PC-3 (cell line): Measurements from ENCODE around the gene CTSA.

ENCODE experiments used
- EZH2 ChIP-seq: fragments of 300-600 bp; sonication (generic); IDR thresholded peaks from one replicate; pipeline ENCODE4 v1.6.1; 2017; ENCODE audit warnings: antibody characterized with exemption, mild to moderate bottlenecking, low read length; ENCODE audit not compliant: unreplicated experiment
- EZH2phosphoT487 ChIP-seq: fragments of 300-600 bp; sonication (generic); IDR thresholded peaks from 2 replicates; pipeline ENCODE4 v1.6.1; 2018; ENCODE audit warnings: mild to moderate bottlenecking, antibody characterized with exemption, low read length, borderline replicate concordance
- TF ChIP-seq, protein P1 (sequence below): fragments of 300-600 bp; sonication (generic); conservative IDR thresholded peaks from 2 replicates; pipeline ENCODE4 v1.5.1; 2017; ENCODE audit warnings: antibody characterized with exemption, low read depth, mild to moderate bottlenecking, low read length

DNA sequence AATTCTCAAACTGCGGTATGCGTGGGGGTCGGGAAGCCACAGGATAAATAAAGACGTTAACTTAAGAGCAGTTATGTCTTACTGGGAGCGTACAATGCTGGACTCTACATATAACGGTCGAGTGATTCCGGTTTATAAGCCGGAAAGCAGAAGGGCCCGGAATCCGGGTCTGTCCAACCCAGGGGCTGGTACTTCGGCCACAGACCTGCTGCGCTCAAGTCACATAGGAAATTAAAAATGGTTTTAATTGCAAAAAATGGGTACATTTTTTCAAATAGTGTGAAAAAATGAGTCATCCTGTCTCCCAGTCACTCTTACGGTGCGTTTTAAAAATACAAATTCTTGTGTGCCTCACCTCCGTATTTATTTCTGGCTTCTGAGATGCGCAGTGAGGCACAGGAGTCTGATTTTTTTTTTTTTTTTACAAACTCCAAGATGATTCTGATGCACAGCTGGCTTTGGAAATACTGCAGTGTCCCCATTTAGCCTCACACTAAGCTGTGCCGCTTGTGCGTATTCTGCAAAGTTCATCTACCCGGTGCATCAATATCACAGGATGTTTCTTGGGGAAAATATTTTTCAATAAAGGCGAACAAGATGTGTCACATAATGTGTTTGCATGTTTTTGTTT, 44.4 kb downstream of the CTSA start:
- TF ChIP-seq, protein P1, sequence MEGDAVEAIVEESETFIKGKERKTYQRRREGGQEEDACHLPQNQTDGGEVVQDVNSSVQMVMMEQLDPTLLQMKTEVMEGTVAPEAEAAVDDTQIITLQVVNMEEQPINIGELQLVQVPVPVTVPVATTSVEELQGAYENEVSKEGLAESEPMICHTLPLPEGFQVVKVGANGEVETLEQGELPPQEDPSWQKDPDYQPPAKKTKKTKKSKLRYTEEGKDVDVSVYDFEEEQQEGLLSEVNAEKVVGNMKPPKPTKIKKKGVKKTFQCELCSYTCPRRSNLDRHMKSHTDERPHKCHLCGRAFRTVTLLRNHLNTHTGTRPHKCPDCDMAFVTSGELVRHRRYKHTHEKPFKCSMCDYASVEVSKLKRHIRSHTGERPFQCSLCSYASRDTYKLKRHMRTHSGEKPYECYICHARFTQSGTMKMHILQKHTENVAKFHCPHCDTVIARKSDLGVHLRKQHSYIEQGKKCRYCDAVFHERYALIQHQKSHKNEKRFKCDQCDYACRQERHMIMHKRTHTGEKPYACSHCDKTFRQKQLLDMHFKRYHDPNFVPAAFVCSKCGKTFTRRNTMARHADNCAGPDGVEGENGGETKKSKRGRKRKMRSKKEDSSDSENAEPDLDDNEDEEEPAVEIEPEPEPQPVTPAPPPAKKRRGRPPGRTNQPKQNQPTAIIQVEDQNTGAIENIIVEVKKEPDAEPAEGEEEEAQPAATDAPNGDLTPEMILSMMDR, result no peak
- TF ChIP-seq EZH2, result no peak
- TF ChIP-seq EZH2phosphoT487, result no peak
